PFSK-1 (cell line): ENCODE data around the gene ZNF804B.

ENCODE experiments used
- FOXP2 ChIP-seq: optimal IDR thresholded peaks from 2 replicates; pipeline ENCODE3; 2011; ENCODE audit warnings: borderline replicate concordance, control low read depth, inconsistent platforms; ENCODE audit not compliant: insufficient read depth; ENCODE audit errors: extremely low read length, extremely low read depth
- POLR2AphosphoS5 ChIP-seq: IDR thresholded peaks from 2 replicates; pipeline ENCODE4 v1.6.1; 2012; ENCODE audit warnings: low read depth, mild to moderate bottlenecking, control low read depth, low read length, moderate library complexity
- REST ChIP-seq, 2 experiments: IDR thresholded peaks; 2 replicates each; pipeline versions ENCODE4 v1.6.1 to v1.8.0; 2011 to 2012; ENCODE audit warnings: low read depth in 2 of 2, low read length in 2 of 2, control low read depth in 1 of 2, inconsistent platforms in 1 of 2, mild to moderate bottlenecking in 1 of 2, moderate library complexity in 1 of 2; ENCODE audit not compliant: insufficient read depth in 1 of 2
- SIN3A ChIP-seq: IDR thresholded peaks from 2 replicates; pipeline ENCODE4 v1.6.1; 2012; ENCODE audit warnings: mild to moderate bottlenecking, low read length, moderate library complexity, borderline replicate concordance; ENCODE audit not compliant: insufficient read depth
- TAF1 ChIP-seq: IDR thresholded peaks from 2 replicates; pipeline ENCODE4 v1.6.1; 2012; ENCODE audit warnings: low read length, control low read depth, borderline replicate concordance; ENCODE audit not compliant: insufficient read depth

ZNF804B gene

GRCh38 chr7:89017695-89018094 is 258.2 kb downstream of the ZNF804B start:
- TF ChIP-seq POLR2AphosphoS5 (no peak), SIN3A (no peak), TAF1 (no peak), FOXP2 (no peak), REST (IDR thresholded peaks at IDR 0.05; ENCODE audit: insufficient read depth in 1 of 2, low read depth in 2 of 2, low read length in 2 of 2) (no peak)

- TF ChIP-seq SIN3A = no peak
- no peak for TF ChIP-seq REST (IDR thresholded peaks at IDR 0.05; ENCODE audit: insufficient read depth in 1 of 2, low read depth in 2 of 2, low read length in 2 of 2)
- no peak for TF ChIP-seq POLR2AphosphoS5
- no peak for TF ChIP-seq TAF1
- no peak for TF ChIP-seq FOXP2
Measured at GRCh38 chr7:89021741-89022140, 262.2 kb downstream of the ZNF804B start.

- no peak for TF ChIP-seq POLR2AphosphoS5
- no peak for TF ChIP-seq FOXP2
- TF ChIP-seq TAF1 = no peak
- no peak for TF ChIP-seq SIN3A
- no peak for TF ChIP-seq REST (IDR thresholded peaks at IDR 0.05; ENCODE audit: insufficient read depth in 1 of 2, low read depth in 2 of 2, low read length in 2 of 2)
Measured at GRCh38 chr7:89023206-89023605, 263.7 kb downstream of the ZNF804B start.

- no peak for TF ChIP-seq SIN3A
- TF ChIP-seq POLR2AphosphoS5 = no peak
- TF ChIP-seq TAF1 = no peak
- TF ChIP-seq REST (IDR thresholded peaks at IDR 0.05; ENCODE audit: insufficient read depth in 1 of 2, low read depth in 2 of 2, low read length in 2 of 2) = no peak
- no peak for TF ChIP-seq FOXP2
Measured at GRCh38 chr7:89023877-89024276, 264.4 kb downstream of the ZNF804B start.

DNA sequence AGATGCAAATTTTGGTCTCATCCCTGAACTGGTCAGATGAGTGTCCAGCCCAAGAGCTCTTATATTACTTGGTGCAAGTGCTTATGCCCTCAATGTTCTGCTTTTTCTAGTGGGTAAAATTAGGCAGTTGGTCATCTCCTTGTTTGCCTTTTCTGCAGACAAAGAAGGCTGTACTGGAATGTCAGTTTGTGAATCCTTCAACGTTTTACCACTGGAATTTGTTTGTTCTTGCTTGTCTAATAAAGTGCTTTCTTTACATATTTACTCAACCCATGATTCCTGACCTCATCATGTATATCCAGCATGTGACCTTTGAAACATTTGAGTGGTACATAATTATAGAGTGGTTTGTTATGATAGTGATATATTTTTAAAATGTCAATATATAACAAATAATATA is 268.3 kb downstream of the ZNF804B start:
- no peak for TF ChIP-seq FOXP2
- no peak for TF ChIP-seq SIN3A
- no peak for TF ChIP-seq TAF1
- TF ChIP-seq POLR2AphosphoS5 = no peak
- TF ChIP-seq REST (IDR thresholded peaks at IDR 0.05; ENCODE audit: insufficient read depth in 1 of 2, low read depth in 2 of 2, low read length in 2 of 2) = no peak
